Hematopoietic multipotent progenitor cell treated with erythropoietin and hydrocortisone succinate and interleukin-3 and kit ligand, for 6 days (in vitro differentiated cells): Measurements from ENCODE around the gene PTGES2.

Experiments used
- DNase-seq: peaks from one replicate; pipeline ENCODE4 v3.0.0-alpha.2; 2015

PTGES2 gene

GRCh38 chr9:128127568-128127989 is at the start of gene PTGES2:
PTGES2 (minus strand) TSS chr9:128127729; CDS start chr9:128127717, 12 bp downstream.
- DNase-seq = peak; percentile 90

DNA sequence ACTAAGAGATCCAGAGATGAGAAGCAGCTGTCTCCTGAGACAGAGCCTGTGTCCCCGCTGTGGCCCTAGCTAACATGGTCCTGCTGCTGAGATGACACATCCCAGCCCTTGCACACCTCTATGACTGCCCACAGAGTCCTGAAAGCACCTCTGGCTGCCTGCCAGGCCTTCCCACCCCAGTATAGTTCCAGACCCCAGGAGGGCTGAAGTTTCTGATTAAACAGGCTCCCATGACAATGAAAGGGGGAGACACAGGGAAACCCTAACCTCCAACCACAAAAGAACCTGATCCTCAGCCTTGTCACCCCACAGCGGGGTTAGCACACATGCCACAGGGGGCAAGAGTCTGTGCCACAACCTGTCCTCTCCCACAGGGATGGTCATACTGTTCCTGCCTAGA is 48.2 kb upstream of the PTGES2 start:
- no peak for DNase-seq

DNA sequence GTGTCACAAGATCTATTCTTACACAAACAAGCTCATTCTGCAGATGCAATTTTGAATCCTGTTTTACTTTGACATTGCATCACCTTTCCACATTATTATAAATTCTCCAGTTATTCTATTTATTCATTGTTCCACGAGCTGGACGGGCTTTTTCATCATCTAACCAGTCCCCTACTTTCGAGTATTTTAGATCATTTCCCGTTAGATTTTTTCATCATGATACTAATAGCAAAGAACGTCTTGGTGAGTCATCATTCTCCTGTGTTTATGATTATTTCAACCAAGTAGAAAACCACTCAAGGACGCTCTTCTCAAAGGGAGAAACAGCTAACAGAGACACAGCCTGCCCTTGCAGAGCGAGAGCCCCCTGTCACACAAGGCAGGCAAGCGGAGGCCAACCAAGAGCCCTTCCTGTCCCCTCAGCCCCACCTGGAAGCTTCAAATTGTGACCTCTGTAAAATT is 47.6 kb upstream of the PTGES2 start:
- DNase-seq = no peak

DNA sequence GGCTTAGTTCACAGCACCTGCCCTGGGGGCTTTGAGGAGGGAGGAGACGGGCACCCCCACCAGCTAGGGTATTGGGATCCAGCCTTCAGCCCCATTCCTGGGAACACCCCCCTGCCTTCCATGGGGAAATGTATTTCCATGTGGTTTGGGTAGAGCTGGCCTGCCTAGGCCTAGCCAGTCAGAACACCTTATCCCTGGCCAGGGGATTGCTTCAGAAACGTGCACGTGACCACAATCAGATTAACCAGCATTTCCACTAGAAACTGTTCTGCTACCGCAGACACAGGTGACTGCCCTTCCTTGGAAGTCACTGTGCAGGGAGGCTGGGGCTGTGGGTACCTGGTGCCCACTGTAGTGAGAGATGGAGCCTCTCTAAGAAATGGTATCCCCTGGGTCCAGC is 46.5 kb upstream of the PTGES2 start:
- no peak for DNase-seq

GRCh38 chr9:128169925-128170324 is 42.4 kb upstream of the PTGES2 start:
- no peak for DNase-seq

GRCh38 chr9:128169492-128169891 is 42.0 kb upstream of the PTGES2 start:
- DNase-seq = peak; percentile 72

DNA sequence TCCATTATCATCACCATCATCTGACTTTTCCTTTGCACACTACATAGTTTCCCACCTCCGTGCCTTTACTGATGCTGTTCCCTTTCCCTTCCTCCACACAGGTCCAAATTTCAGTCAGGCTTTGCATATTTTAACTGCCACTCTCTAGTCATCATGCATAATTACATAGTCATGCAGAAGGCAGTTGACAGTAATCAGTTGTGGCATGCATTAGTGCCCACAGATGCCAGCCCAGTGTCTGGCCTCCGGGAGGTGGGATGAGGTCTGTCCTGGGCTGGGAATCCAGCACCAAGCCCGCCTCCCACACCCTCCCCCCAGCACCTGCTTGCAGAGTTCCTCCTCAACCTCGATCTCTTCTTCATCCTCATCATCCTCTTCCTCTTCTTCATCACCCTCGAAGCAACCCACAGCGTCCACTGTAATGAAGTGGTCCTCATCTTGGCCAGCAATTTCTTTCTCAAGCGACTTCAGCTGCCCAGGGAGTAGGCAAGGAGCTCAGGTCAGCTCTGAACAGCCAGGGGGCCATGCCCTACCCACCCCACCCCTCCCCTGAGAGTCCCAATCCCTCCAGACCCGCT is 41.3 kb upstream of the PTGES2 start:
- DNase-seq = peak; percentile 39

GRCh38 chr9:128167209-128167608 is 39.7 kb upstream of the PTGES2 start:
- DNase-seq = no peak

DNA sequence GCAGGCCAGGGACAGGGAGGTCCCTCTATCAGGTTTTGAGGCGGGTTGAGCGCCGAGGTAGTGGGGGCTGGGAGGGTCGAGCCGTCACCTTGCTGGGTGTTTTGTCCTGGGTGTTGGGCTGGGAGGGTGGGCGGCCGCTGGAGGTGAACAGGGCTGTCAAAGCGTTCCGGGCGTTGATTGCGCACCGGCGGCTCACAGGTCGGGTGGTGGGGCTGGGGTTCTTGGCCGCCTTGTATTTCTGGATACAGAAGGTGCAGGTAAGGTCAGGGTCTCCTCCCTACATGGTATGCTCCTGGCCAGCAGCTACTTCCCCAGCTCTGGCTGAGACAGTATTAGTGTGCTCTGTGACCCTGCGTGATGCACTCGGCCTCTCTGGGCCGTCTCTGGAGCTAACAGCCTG is 38.6 kb upstream of the PTGES2 start:
- no peak for DNase-seq

DNA sequence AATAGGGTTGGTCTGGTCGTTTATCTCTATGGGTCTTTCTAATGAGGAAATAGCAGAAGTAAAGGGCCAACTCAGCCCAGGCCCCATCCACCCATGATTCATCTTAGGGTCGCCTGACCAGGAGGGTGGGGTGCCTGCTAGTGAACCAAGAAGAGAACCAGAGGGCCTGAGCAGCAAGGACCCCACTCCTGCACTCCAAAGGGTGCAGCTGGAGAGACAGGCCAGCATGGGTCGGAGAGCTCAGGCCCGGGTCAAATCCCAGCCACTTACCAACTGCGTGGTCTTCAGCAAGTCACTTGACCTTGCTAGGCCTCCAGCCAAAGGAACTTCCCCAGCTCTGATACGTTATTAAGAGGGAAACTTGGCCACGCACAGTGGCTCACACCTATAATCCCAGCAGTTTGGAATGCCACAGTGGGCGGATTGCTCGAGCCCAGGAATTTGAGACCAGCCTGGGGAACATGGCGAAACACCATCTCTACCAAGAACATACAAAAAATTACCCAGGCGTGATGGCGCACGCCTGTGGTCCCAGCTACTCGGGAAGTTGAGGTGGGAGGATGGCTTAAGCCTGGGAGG is 36.9 kb upstream of the PTGES2 start:
- no peak for DNase-seq

DNA sequence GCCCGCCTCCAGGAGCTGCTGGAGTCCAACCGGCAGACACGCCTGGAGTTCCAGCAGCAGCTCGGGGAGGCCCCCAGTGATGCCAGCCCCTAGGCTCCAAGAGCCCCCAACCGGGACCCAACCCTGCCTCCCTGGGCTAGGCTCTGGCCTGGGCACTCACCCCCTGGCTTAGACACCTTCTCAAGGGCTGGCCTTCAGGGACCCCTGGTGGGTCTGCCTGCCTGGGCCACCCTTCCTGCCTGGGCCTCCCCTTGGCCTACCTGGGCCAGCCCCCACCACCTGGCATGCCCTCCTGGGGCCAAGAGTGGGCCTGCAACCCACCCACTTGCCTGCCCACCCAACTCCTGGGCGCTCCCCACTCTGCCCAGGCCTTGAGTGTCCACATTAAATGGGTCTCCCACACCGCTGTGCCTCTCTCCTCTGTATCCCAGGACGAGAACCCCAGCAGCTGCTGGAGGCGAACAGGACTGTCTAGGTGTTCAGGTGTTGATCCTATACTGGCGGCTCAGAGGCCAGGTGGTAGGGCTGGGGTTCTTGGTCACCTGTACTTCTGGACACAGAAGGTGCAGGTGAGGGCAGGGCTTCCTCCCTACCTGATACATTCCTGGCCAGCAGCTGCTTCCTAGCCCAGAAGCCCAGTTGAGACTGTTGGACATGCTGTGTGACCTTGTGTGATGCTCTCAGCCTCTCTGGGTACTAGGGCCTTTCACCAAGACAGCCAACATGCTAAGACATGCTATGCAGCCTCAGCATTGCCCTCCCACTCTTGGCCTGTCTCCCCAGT is 36.2 kb upstream of the PTGES2 start:
- no peak for DNase-seq

GRCh38 chr9:128163027-128163515 is 35.5 kb upstream of the PTGES2 start:
- DNase-seq = no peak

GRCh38 chr9:128162215-128163026 is 34.9 kb upstream of the PTGES2 start:
- DNase-seq = no peak

- DNase-seq = no peak
These were observed 33.8 kb upstream of the PTGES2 start for GRCh38 chr9:128161215-128161902.

DNA sequence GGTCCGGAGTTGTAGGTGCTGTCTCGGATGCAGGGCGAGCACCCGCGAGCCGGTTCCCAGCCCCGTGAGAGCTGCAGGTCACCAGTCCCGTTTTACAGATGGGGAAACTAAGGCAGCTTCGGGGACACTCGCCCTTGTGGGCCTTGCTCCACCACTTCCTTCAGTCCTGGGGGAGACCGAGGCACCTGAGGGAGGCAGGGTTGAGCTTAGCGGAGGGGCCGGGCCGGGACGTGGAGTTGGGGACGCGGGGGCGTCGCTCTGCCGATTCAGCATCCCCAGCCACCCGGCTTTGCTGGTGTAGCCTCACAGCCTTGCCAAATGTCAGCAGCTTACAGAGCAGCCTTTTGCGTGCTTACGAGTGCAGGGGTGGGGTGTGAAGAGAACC is 33.1 kb upstream of the PTGES2 start:
- DNase-seq = peak; percentile 63

DNA sequence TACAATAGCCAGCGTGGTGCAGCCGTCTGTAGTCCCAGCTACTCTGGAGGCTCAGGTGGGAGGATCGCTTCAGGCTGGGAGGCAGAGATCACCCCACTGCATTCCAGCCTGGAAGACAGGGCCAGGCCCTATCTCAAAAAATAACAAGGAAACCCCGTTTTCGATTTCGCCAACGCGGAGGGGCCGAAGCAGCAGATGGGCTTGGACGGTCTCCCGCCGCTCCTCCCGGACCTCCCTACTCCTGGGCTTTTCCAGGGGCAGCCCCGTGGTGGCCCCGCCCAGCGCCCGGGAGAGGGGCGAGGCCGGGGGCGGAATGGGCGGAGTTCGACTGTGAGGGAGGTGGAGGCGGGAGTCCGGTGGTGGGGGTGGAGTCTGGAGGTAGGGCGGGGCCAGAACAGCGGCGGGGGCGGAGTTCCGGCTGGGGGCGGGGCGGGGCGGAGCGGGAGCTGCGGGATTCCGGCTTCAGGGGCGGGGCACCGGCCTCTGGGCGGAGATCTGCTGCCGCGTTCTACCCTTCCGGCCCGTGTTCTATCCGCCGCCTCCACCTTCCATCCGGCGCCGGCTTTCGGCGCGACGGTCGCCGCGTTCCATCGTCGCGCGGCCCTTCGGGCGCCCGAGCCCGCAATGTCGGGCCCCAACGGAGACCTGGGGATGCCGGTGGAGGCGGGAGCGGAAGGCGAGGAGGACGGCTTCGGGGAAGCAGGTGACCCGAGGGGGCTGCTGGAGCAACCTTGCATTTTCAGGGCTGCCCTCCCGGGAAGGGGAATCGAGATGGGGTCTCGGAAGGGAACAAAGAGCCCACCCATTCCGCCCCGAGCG is 32.5 kb upstream of the PTGES2 start, which contains the start of gene BBLN:
TSS of gene BBLN (plus strand) at position 482 of the 819 bp plus-strand sequence. CDS start at position 625, 143 bp downstream.
- DNase-seq = peak; percentile 95

GRCh38 chr9:128159522-128159783 is 31.9 kb upstream of the PTGES2 start:
- DNase-seq = peak; percentile 73

DNA sequence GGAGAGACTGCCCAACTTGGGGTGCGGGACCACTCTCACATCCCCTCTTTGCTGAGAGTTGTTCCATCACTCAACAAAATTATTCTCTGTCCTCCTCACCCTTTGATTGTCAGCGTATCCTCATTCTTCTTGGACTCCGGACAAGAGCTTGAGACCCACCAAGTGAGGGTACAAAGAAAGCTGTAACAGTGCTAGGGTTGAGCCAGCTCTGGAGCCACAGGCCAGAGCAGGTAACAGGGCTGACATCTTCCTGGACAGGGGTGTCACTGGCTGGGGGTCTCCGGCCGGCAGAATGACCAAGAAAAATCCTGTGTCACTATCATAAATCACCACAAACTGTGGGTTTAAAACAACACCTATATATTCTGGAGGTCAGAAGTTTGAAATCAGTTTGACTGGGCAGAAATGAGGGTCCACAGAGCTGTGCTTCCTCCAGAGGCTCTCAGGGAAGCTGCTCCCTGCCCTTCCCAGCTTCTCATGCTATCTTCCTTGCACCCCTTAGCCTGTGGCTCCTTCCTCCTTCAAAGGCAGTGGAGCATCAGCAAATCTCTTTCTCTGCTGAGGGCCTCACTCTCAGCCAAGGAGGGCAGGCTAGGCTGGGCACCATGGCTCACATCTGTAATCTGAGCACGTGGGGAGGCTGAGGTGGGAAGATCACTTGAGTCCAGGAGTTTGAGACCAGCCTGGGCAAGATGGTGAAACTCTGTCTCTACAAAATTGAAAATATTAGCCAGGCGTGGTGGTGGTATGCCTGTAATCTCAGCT is 28.4 kb upstream of the PTGES2 start:
- no peak for DNase-seq

DNA sequence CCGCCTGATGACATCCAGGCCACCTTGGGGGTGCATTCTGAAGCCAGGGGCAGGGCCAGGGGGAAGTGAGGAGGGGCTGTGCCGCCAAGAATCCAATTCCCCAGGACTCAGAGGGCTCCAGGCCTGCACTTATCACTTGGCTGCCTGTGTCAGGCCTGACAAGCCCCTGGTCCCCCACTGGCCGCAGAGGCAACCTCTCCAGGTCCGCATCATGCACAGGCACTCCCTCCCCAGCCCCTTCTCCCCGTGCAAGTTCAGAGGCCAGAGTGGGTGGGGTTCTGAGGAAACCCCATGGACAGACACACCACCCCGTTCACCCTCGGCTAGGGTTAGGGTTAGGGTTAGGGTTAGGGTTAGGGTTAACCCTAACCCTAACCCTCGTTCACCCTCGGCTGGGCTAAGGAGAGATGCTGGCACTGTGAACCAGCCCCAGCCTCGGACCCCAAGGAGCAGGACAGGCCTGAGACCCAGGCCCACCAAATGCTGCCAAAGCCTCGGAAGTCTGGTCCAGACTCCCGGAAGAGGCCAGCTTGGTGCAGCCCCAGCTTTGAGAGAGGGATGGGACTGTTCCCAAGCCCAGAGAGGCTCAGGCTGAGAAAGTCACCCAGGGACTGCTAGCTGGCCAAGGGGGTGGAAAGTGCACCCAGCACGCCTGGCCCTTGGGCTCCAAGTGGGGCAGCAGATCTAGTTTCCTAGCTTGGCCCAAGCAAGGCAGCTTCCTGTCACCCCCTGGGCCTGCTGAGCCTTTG is 26.6 kb upstream of the PTGES2 start:
- DNase-seq = no peak
